Measurements from ENCODE around the gene SOAT2.
"Not testable (repeated sequence)": the region's sequence is repeated elsewhere in the genome, so short reads cannot be mapped to it uniquely, and the experiment has no call there.

The SOAT2 gene

GRCh38 chr12:53112431-53112830, 9.1 kb downstream of the SOAT2 start:
- DNase-seq, result not testable (repeated sequence)

- no peak for DNase-seq
These were observed 9.9 kb downstream of the SOAT2 start for GRCh38 chr12:53113136-53113705.

- DNase-seq, result no peak
These were observed 10.7 kb downstream of the SOAT2 start for GRCh38 chr12:53113951-53114350.

- DNase-seq, result no peak
These were observed 12.0 kb downstream of the SOAT2 start for GRCh38 chr12:53115112-53115890.

GRCh38 chr12:53115891-53116648, 12.8 kb downstream of the SOAT2 start:
- DNase-seq, result no peak

- no peak for DNase-seq
These were observed 15.5 kb downstream of the SOAT2 start for GRCh38 chr12:53118751-53119300.

- DNase-seq, result no peak
These were observed 17.6 kb downstream of the SOAT2 start for GRCh38 chr12:53120685-53121525.

- DNase-seq, result no peak
These were observed 19.7 kb downstream of the SOAT2 start for GRCh38 chr12:53122961-53123468.

- no peak for DNase-seq
These were observed 20.5 kb downstream of the SOAT2 start for GRCh38 chr12:53123578-53124351.

- DNase-seq, result no peak
These were observed 21.1 kb downstream of the SOAT2 start for GRCh38 chr12:53124352-53124723.

GRCh38 chr12:53127169-53127568, 23.9 kb downstream of the SOAT2 start:
- DNase-seq, result no peak

- no peak for DNase-seq
These were observed 25.7 kb downstream of the SOAT2 start for GRCh38 chr12:53128780-53129569.

- no peak for DNase-seq
These were observed 28.6 kb downstream of the SOAT2 start for GRCh38 chr12:53131844-53132243.

- DNase-seq, result no peak
These were observed 30.4 kb downstream of the SOAT2 start for GRCh38 chr12:53133722-53134121.

GRCh38 chr12:53143355-53143754, 40.1 kb downstream of the SOAT2 start:
- DNase-seq, result no peak

- DNase-seq, result no peak
These were observed 42.3 kb downstream of the SOAT2 start for GRCh38 chr12:53145383-53146260.

- DNase-seq, result no peak
These were observed 43.9 kb downstream of the SOAT2 start for GRCh38 chr12:53147181-53147580.

GRCh38 chr12:53147653-53148052, 44.4 kb downstream of the SOAT2 start:
- DNase-seq, result no peak

- no peak for DNase-seq
These were observed 47.8 kb downstream of the SOAT2 start for GRCh38 chr12:53151039-53151438.

- no peak for DNase-seq
These were observed 49.1 kb downstream of the SOAT2 start for GRCh38 chr12:53152390-53152789.
